DMS153 (cell line): ENCODE results near the gene RAB3GAP1.
"Not testable (repeated sequence)": the region's sequence is repeated elsewhere in the genome, so short reads cannot be mapped to it uniquely, and the experiment has no call there.

Experiments used
- DNase-seq: peaks from one replicate; lab custom pipeline; 2025; lab: John Stamatoyannopoulos, UW

RAB3GAP1 gene

GRCh38 chr2:135052042-135052876 lies at the start of gene RAB3GAP1:
TSS of gene RAB3GAP1 (plus strand) at chr2:135052292. CDS start at chr2:135052308, 16 bp downstream.
- DNase-seq, result peak; percentile 13

DNA sequence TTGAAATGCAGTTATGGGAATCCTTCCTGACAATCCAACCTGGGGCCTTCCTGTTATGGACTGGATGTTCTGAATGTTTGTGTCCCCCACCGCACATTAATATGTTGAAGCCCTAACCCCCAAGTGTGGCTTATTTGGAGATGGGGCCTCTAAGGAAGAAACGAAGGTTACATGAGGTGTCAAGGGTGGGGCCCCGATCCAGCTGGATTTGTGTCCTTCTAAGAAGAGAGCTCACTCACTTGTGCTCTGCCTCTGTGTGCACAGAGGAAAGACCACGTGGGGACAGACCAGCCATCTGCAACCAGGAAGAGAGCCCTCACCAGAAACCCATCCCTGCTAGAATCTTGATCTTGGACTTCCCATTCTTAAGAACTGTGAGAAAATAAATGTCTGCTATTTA lies 49.3 kb upstream of the RAB3GAP1 start:
- DNase-seq, result no peak

GRCh38 chr2:135004005-135004746 lies 47.9 kb upstream of the RAB3GAP1 start:
- peak; percentile 32 for DNase-seq

DNA sequence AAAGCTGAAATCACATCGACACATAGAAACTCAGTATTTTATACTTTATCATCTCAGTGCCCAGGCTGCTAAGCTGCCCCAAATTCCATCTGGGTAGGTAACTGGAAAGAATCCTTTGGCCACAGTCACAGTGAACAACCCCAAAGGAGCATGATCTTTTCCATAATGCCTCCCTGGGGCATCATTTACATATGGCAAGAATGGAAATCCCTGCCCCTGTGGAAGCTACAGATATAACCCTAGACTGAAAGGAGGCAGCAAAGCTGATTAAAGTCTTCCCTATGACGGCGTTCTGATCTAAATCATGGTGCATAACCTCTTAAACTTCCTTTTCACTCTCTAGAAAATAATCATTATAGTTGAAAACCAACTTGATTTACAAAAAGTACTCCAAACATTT lies 46.3 kb upstream of the RAB3GAP1 start:
- DNase-seq, result no peak

DNA sequence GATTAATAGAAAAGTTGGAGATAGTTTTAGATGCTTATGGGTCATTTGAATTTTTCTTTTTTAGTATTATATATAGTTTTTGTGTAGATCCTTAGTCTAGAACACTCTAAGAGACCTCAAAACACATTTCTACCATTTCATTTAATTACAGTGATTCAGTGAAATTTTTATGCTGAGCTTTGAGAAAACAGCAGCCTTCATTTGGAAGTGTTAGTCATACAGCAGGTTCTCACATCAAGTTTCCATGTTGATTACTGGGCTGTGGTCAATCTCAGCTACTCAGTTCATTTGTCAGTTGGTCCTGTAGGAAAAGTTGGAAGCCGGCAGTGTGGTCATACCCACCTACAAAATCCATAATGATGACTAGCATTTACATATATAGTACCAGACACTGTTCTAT lies 42.8 kb upstream of the RAB3GAP1 start:
- no peak for DNase-seq

- no peak for DNase-seq
Observed at GRCh38 chr2:135010200-135010942, 41.7 kb upstream of the RAB3GAP1 start.

DNA sequence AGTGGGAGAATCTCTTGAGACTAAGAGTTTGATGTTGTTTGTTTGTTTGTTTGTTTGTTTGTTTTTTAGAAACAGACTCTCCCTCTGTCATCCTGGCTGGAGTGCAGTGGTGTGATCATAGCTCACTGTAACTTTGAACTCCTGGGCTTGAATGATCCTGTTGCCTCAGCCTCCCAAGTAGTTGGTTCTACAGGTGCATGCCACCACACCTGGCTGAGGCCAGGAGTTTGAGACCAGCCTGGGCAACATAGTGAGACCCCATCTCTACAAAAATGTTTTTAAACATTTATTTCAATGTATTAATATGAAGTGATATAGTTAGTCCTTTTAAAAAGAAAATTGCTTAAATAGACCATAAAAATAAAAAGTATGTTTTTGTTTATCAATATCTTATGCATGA lies 40.5 kb upstream of the RAB3GAP1 start:
- no peak for DNase-seq

DNA sequence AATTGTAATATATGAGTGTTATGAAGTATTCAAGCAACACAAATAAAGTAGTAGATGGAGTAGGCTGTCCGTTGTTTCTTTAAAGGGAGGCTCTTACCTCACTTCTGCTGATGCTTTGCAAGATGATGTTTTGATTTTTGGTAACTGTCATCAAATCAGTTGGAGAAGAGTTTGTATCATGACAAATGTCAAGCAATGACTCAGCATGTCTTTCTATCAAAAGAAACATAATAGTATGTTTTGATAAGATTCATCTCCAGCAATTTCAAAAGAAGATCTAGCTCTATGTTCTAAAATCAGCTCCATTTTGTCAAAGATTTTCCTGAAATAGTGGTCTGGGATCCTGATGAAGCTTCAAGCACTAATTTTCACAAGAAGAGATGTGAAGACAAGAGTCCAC lies 30.5 kb upstream of the RAB3GAP1 start:
- DNase-seq, result no peak

- no peak for DNase-seq
Observed at GRCh38 chr2:135022952-135023880, 28.9 kb upstream of the RAB3GAP1 start.

GRCh38 chr2:135023886-135024485 lies 28.1 kb upstream of the RAB3GAP1 start:
- no peak for DNase-seq

DNA sequence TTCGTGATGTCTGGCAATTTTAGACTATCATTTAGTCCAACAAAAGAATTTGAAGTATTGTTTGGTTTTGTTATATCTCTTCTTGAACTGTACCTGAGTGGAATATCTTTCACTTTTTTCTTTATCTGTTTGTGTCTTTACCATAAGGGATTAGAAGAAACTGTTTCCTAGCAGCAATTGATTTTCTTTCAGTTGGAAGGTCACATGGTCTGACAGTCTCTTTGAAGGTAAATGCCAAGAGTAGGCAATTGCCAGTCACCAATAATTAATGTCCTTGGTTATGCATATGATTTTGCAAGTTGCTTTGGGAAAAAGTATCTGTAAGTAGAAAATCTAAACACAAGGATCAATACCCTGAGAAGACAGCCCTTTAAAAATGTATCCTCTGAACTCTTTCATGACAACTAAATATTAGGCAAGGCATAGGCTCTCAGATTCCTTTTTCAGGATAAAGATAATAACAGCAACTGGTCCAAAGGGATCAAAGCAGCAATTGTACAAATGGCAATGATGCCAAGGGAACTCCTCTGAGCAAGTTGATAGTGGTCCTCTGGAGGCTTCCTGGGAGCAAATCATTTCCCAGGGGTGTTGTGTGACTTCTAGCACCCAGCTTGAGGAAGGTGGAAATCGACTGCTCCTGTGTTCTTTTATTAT lies 22.5 kb upstream of the RAB3GAP1 start:
- DNase-seq, result no peak

- no peak for DNase-seq
Observed at GRCh38 chr2:135030826-135031225, 21.3 kb upstream of the RAB3GAP1 start.

DNA sequence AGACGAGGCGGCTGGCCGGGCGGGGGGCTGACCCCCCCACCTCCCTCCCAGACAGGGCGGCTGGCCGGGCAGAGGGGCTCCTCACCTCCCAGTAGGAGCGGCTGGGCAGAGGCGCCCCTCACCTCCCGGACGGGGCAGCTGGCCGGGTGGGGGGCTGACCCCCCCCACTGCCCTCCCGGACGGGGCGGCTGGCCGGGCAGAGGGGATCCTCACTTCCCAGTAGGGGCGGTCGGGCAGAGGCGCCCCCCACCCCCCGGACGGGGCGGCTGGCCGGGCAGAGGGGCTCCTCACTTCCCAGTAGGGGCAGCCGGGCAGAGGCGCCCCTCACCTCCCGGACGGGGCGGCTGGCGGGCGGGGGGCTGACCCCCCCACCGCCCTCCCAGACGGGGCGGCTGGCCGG lies 18.9 kb upstream of the RAB3GAP1 start:
- DNase-seq, result not testable (repeated sequence)

DNA sequence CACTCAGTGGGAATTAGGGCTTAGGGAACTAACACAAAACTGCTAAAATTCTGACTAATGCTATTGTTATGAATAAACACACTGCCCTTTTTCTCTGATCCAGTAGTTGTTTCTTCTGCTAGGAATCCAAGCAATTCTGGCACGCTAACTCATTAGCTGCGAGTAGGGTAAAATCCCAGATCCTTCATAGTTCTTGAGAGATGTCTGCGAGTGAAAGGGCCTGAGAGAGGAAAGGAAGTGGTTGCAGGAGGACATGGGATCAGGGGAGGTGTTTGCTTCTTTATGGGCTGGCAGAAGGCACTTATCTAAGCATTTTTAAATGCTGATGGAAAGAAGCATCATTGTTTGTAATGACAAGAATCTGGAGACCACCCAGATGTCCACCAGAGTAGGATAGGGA lies 14.3 kb upstream of the RAB3GAP1 start:
- no peak for DNase-seq

DNA sequence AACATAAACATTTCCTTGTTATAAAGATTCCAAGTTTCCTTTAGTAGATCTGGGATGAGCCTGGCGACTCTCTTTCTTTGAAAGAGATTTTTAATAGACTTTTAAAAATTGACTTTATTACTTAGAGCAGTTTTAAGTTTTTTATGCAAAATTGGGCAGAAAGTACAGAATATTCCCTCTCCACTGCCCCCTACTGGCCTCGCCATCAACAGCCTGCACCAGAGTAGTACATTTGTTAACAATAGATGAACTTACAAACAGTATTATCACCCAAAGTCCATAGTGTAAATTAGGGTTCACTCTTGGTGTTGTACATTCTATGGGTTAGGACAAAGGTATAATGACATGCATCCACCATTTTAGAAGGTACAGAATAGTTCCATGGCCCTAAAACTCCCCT lies 8.7 kb upstream of the RAB3GAP1 start:
- DNase-seq, result no peak

- peak; percentile 3 for DNase-seq
Observed at GRCh38 chr2:135047300-135047699, 4.8 kb upstream of the RAB3GAP1 start, which contains the start of gene MAP3K19. TSS of gene MAP3K19 (minus strand) at chr2:135047447. CDS start at chr2:135024647, 22,800 bp downstream.

GRCh38 chr2:135048122-135048521 lies 4.0 kb upstream of the RAB3GAP1 start:
- DNase-seq, result no peak

GRCh38 chr2:135050132-135050531 lies 2.0 kb upstream of the RAB3GAP1 start:
- DNase-seq, result no peak

DNA sequence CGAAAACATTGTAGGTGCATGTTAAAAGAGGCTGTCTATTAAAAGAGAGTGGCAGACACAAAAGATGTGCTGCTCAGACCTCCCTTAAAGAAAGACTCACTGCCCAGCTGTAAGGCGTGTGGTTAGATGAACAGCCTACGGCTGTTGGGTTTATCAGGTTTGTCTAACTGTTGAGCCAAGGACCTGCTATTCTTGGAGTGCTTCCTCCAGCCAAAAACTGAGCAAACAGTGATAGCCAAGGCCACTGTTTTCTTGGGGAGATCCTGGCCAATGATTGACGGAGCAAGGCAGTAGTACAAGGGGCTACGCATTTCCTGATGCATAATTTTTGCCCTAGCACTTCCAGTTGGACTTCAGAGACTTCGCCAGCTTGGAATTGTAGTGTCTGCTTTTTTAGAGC lies 1.4 kb upstream of the RAB3GAP1 start:
- no peak for DNase-seq

- no peak for DNase-seq
Observed at GRCh38 chr2:135052997-135053474, 944 bp downstream of the RAB3GAP1 start.
